ENCODE results near the gene RDH13. TPM values are rescaled to one million over a fixed set of nuclear protein-coding genes. Genes with fewer than 3 reads are reported as not detected.
"Not testable (repeated sequence)": the region's sequence is repeated elsewhere in the genome, so short reads cannot be mapped to it uniquely, and the experiment has no call there.

RDH13 gene
- polyA plus RNA-seq, 5 donors = 7.4 to 15.0 (median 12.5) TPM

GRCh38 chr19:55047951-55048350 lies 15.0 kb downstream of the RDH13 start:
- no peak for DNase-seq

GRCh38 chr19:55046975-55047622 lies 15.8 kb downstream of the RDH13 start:
- DNase-seq = no peak

- no peak for DNase-seq
Observed at GRCh38 chr19:55044771-55045716, 17.9 kb downstream of the RDH13 start.

- no peak for DNase-seq
Observed at GRCh38 chr19:55044286-55044685, 18.7 kb downstream of the RDH13 start.

- no peak for DNase-seq
Observed at GRCh38 chr19:55042688-55043087, 20.3 kb downstream of the RDH13 start.

- DNase-seq = no peak
Observed at GRCh38 chr19:55042344-55042678, 20.6 kb downstream of the RDH13 start.

GRCh38 chr19:55041627-55042343 lies 21.2 kb downstream of the RDH13 start:
- no peak for DNase-seq

- no peak for DNase-seq
Observed at GRCh38 chr19:55041244-55041626, 21.7 kb downstream of the RDH13 start.

- not testable (repeated sequence) for DNase-seq
Observed at GRCh38 chr19:55040654-55041053, 22.3 kb downstream of the RDH13 start.

- not testable (repeated sequence) for DNase-seq
Observed at GRCh38 chr19:55037603-55038002, 25.3 kb downstream of the RDH13 start.

- DNase-seq = no peak
Observed at GRCh38 chr19:55036058-55036457, 26.9 kb downstream of the RDH13 start.

- no peak for DNase-seq
Observed at GRCh38 chr19:55034751-55035150, 28.2 kb downstream of the RDH13 start.

- not testable (repeated sequence) for DNase-seq
Observed at GRCh38 chr19:55032976-55033643, 29.8 kb downstream of the RDH13 start.

GRCh38 chr19:55032170-55032800 lies 30.7 kb downstream of the RDH13 start:
- no peak for DNase-seq

- DNase-seq = no peak
Observed at GRCh38 chr19:55031178-55031577, 31.8 kb downstream of the RDH13 start.

GRCh38 chr19:55028757-55029156 lies 34.2 kb downstream of the RDH13 start:
- DNase-seq = no peak

GRCh38 chr19:55027472-55028337 lies 35.2 kb downstream of the RDH13 start:
- DNase-seq = no peak

- not testable (repeated sequence) for DNase-seq
Observed at GRCh38 chr19:55027140-55027471, 35.8 kb downstream of the RDH13 start.

- DNase-seq = no peak
Observed at GRCh38 chr19:55024111-55024510, 38.8 kb downstream of the RDH13 start.

GRCh38 chr19:55020351-55020750 lies 42.6 kb downstream of the RDH13 start:
- not testable (repeated sequence) for DNase-seq

GRCh38 chr19:55018633-55019032 lies 44.3 kb downstream of the RDH13 start:
- no peak for DNase-seq
